ENCODE results near the gene AIF1.
A peak's percentile ranks its signal among the peaks of the same experiment; 100 is the strongest.

AIF1 gene

GRCh38 chr6:31573239-31574105 is 41.6 kb upstream of the AIF1 start:
- no peak for TF ChIP-seq CTCF (IDR thresholded peaks at IDR 0.05; ENCODE audit: low read depth, low read length, missing control alignments)
- peak overlapping the region; percentile 55 for H3K4me3 ChIP-seq (ENCODE audit: low read depth, low read length)
- no peak for DNase-seq (ENCODE audit: low read depth)

- peak; percentile 10 for TF ChIP-seq CTCF (IDR thresholded peaks at IDR 0.05; ENCODE audit: low read depth, low read length, missing control alignments)
- peak overlapping the region; percentile 79 for H3K4me3 ChIP-seq (ENCODE audit: low read depth, low read length)
- no peak for DNase-seq (ENCODE audit: low read depth)
Measured at GRCh38 chr6:31574106-31575061, 40.6 kb upstream of the AIF1 start.

GRCh38 chr6:31575335-31575901 is 39.6 kb upstream of the AIF1 start, which contains the start of gene TNF:
Gene TNF, plus strand, starts transcription at chr6:31575565. Its CDS starts 177 bp downstream, at chr6:31575742.
- TF ChIP-seq CTCF (IDR thresholded peaks at IDR 0.05; ENCODE audit: low read depth, low read length, missing control alignments), result no peak
- peak; percentile 71 for DNase-seq (ENCODE audit: low read depth)
- peak within 1 kb of the TSS; percentile 79 for H3K4me3 ChIP-seq (ENCODE audit: low read depth, low read length)

- no peak for TF ChIP-seq CTCF (IDR thresholded peaks at IDR 0.05; ENCODE audit: low read depth, low read length, missing control alignments)
- H3K4me3 ChIP-seq (ENCODE audit: low read depth, low read length), result peak overlapping the region; percentile 79
- no peak for DNase-seq (ENCODE audit: low read depth)
Measured at GRCh38 chr6:31575952-31576685, 38.9 kb upstream of the AIF1 start.

GRCh38 chr6:31576897-31577578 is 38.0 kb upstream of the AIF1 start:
- H3K4me3 ChIP-seq (ENCODE audit: low read depth, low read length), result peak overlapping the region; percentile 79
- TF ChIP-seq CTCF (IDR thresholded peaks at IDR 0.05; ENCODE audit: low read depth, low read length, missing control alignments), result no peak
- DNase-seq (ENCODE audit: low read depth), result no peak

GRCh38 chr6:31577579-31577966 is 37.5 kb upstream of the AIF1 start:
- DNase-seq (ENCODE audit: low read depth), result no peak
- peak overlapping the region; percentile 79 for H3K4me3 ChIP-seq (ENCODE audit: low read depth, low read length)
- no peak for TF ChIP-seq CTCF (IDR thresholded peaks at IDR 0.05; ENCODE audit: low read depth, low read length, missing control alignments)
